NOMO-1 treated with DMSO at 0.1 percent for 48 hours (cell line): ENCODE data around the gene B4GALT1.

Experiments
- DNase-seq: peaks from one replicate; lab custom pipeline; 2025; ENCODE audit not compliant: unreplicated experiment; lab: John Stamatoyannopoulos, UW

The B4GALT1 gene

DNA sequence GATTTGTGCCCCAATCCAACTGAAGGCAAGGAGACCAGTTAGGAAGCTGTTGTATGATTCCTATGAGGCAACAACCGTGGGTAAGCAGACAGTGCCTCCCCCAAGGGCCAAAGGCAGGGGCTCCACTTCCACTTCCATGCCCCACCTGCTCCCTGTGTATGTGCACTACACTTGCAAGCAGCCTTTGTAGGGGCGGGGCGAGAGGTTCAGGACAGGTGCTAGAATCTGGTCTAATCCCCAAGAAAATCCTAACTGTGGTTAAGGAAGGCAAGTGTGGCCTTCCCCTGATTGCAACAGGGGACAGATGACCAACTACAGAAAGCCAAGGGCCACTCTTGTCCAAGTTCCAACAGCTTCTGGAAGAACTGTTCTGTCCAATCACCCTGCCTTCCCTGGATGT lies 41.7 kb downstream of the B4GALT1 start:
- no peak for DNase-seq

DNA sequence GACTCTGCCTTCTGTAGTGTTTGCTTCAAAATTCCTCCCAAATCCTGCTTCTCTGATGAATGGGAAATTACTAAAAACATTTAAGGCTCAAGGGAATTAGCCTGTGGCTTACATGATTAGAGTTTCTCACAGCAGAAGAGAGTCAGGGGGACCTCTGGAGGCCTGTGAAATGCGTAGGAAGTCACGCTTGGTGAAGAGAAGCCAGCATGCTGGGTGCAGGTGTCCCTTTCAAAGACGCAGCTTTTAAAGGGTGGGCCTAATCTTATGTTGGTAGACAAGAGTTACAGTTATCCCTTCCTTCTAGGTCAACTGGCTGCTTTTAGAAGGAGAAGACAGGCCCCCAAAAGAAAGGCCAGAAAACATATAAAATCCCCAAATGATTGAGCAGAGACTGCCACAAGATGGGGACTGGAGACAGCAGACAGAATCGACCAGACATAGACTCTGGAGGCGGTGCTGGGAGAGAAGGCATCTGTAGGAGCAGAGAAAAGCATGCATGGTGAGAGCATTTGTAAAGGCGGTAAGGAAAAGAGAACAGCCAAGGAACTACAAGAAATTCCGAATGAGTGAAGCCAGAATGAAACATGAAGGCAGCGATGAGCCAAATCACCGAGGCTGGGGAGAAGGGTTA lies 42.3 kb downstream of the B4GALT1 start:
- no peak for DNase-seq

DNA sequence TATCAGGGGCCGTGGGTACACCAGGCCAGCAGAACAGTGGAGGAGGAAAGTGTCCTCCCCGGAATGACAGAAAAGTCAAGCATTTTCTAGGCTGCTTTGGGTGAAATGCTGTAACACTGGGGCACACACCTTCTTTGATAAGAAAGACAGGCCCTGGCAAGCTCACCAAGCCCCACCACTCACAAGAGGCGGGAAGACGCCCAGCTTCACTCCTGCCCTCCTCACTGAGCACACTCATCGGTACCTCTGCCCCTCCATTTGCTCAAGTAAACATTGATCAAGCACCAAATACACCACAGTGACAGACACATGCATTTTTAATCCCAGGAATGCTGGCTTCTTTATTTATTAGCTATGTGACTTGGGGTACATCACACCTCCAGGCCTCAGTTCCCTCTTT lies 43.1 kb downstream of the B4GALT1 start:
- no peak for DNase-seq

DNA sequence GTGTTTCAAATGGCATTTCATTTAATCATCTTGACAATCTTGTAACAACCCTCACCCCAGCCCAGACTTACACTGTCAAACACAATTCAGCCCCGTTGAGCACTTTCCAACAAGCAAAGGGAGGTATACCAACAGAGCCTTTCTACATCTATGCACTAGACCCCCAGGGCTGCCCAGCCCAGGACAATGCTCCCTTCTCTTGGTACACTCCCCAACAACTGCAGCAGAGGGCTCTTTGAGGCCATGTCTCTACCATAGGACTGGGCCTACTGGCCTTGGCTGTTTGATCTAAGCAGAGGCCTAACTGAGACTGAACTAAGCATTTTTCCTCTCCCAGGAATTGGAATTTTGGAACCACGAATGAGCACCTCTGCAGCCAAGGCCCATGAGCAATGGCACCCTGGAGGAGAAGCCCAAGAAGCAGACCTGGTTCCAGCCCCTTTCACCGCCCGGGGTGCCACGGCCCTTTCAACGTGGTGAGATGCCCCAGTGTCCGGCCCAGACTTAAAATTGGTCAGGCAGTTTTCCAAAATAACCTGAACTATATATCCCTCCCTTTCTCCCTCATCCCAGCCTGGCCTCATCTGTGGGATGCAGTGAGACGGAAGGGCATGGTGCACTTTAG lies 43.6 kb downstream of the B4GALT1 start:
- no peak for DNase-seq

DNA sequence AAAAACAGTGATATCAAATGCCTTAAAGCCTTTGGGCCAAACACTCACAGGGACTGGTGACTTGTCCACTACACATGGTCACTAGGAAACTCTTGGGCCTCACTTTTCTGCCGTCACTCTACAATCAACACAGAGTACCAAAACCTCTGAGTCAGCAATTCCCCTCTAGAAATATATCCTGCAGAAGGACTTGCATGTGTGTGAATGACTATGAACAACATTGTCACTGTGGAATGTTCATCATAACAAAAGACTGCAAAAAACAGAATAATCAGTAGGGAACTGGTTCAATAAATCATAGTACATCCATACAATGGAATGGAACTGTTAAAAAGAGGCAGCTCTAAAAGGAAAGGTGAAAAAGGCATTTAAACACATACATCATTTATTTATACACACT lies 46.5 kb downstream of the B4GALT1 start:
- no peak for DNase-seq

DNA sequence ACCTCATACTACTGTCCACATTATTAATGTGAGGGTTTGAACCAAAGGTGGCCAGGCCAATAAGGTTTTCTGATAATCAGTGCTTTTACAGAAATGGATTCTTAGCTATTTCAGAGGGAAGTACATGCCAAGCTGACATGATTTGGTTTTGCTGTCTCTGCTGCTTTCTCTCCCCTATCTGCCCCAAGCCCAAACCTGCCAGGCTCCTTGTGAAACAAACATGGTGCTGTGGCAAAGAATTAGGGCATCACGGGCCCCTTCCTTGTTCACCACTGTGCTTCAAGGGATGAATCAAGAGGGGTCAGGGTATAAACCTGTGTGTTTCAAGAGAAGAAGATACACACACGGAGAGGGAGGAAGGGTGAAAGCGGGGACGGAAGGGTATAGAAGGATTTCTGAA lies 49.3 kb downstream of the B4GALT1 start:
- peak; percentile 21 for DNase-seq

DNA sequence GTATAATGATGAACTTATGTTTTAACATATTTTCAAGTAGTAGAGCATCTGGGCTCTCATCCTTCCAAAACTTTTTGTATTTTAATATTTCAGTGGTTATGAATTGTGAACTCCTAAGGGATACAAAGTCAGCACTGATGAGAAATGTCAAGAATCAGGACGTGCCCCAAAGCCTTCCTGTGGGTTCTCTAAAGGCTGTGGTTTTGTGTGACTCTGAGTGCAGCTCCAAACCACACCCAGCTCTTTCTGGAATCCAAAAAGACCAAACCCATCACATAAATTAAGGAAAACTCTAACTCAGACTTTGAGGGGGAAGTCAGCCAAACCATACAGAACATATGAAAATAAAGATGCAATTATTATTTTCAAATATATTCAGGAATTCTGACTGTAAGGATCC lies 49.8 kb downstream of the B4GALT1 start:
- no peak for DNase-seq

DNA sequence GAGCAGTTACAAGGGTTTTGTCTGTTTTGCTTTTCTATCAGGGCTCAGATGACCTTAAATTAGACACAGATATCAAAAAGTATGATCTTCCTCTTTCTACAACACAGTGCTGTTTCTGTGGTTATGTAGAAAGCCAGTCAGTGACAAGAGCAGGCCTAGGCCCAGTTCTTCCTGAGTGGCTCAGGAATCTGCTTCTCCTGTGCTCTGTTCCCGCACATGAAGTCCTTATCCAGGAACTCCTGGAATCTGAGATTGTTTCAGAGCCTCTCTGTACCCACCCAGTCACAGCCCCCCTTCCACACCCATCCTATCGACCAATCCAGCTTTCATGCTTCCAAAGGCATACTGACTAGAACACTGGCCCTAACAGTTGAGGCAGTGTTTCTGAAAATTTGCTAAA lies 50.3 kb downstream of the B4GALT1 start:
- DNase-seq = peak; percentile 61

DNA sequence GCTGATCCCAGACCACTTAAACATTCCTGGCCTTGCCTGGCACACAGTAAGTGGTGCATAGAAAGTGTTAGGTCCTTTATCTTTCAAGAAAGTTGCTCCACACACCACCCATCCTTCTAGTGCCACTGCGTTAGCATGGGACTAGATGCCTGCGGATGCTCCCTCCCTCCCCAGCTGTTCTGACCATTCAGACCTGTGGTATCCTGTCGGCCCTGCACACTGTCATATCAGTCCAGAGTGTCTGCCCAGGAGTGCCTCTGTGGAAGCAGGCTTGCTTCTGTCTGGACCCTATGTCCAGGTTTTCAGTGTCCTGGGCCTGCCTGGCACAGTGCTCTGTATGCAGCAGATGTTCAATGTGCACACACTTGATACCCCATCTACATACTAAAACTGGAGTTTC lies 52.4 kb downstream of the B4GALT1 start:
- no peak for DNase-seq

DNA sequence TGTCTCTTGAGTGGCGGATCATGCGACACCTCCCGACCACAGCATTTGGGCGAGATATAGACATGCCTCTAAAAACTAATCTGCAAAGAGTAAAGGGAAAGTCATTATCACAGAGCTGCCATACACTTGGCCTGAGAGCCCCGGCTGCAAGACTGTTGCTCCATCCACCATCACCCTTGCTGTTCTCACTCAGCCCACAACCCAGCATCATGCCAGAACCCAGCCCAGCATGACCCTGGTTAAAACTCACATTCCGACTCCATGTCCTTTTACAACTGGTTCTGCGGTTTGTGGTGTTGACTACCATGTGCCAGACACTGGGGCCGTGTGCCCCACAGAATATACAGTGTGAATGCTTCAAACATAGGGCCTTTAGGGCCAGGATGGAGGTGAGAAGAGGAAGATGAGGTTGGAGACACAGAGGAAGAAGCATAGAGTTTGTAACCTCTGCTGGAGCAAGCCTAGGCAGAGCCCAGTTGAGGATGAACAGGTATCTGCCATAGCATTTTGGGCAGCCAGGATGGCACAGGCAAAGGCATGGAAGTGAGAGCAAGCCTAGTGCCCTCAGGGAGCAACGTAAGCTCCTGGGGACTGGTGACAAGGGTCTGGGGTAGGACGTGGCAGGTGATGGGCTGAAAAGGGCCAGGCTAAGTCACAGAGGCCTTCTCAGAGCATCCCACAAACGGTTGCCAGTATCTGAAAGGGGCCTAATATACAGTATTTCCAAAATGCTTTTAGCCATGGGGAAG lies 53.2 kb downstream of the B4GALT1 start:
- DNase-seq = no peak

DNA sequence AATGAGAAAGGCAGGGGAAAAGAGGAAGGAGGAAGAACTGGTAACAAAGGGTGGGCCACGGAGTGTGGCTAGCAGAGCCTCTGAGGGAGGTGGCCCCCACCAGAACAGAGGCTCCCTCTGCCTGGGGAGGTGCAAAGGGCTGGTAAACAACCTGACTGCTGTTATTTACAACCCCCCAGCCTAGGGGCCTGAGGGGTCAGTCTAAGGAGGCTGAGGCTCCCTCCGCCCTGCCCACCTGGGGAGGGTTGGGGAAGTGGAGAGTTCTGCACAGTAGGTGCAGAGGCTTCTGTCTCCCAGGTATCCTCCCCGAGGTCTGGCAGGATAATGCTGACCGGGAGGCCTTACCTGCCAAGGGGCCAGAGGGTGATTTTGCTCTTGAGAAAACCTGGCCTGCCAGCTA lies 55.0 kb downstream of the B4GALT1 start:
- no peak for DNase-seq

DNA sequence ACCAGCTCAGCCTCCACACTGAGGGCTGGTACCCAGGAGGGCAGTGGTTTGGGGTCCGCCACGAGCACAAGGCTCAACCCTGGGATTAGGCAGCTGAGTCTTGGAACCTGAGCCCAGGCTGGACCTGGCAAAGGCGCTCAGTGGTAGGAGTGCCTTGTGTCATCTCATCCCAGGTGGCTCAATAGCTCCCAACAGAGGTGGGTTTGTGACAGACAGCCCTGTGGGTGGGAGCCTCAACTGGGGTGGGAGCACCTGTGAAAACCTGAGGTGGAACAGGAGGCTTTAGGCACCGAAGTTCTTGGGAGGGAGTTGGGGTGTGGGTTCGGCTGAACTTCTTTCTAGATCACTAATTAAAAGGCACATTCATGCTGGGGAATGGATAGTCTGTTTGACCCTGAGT lies 55.5 kb downstream of the B4GALT1 start:
- DNase-seq = no peak

DNA sequence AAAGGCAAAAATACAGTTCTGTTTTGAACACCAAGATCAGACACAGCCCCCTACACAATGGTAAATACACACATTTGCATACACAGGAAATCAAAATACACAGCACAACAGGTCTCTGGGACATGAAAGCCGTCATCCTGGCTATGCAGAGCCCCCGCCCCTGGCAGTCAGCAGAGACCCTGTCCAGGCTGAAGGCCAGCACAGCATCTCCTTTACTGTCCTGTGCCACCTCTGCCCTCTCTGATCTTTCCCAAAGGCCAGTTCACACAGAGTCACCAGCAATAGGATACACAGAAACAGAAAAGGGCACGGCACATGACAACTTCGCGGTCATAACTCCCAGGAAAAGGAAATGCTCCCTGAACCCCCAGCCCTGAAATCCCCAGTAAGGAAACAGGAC lies 56.5 kb downstream of the B4GALT1 start:
- DNase-seq = no peak

DNA sequence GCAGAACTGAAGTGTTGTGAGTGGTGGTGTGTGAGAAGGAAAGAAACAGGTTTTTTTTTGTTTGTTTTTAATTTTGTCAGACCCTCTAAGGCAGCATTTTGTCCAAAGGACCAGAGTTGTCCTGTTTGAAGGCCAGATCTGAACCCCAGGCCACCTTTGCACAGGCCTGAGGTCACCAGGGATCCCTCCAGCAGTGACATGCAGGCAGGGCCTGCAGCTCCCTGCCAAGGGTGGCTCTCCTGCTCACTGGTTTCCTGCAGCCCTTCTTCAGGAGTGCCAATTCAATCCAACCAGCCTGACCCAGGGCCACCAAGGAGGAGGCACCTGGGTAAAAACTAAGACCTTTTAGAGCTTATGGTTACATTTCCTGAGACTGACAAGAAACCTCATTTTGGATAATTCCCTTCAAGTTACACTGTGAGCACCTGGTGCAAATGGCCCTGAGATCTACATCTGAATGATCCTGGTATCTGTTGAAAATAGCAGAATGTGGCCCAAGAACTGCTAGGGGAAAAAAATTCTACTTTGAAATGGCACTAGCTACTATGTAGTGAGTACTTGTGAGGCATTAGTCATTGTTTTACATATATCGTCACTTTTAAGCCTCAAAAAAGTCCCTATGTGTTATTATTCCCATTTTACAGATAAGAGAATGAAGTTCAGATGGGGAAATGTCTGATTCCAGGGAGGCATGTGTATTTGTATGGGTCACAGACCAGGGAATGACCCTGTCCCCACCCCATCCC lies 57.1 kb downstream of the B4GALT1 start:
- DNase-seq = no peak

DNA sequence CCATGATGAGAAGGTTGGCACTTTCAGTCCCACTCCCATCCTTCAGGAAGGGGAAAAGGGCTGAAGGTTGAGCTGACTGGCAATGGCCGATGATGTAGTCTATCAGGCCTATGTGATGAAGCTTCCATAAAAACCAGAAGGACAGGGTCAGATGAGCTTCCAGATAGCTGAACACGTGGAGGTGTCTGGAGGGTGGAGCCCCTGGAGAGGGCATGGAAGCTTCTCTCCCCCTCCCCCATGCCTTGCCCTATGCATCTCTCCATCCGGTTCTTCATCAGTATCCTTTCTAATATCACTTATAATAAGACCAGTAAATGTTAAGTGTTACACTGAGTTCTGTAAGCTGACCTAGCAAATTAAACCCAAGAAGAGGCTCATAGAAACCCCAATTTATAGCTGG lies 58.0 kb downstream of the B4GALT1 start:
- DNase-seq = no peak

DNA sequence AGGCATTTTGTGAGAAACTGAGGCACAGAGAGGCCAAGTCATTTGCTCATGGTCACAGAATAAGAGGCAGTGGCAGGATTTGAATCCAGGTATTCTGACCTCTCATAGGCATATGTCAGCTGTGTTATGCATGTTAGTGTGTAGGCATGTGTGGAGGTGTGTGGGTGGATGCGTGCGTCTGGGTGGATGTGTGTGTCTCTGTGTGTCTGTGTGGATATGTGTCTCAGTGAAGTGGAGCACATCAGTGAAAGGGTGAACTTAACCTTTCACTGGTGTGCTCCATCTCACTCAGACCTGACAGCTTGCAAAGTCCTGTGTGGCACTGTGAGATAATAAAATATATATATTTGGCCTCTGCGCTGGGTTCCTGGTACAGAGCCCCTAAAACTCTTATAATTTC lies 58.7 kb downstream of the B4GALT1 start:
- no peak for DNase-seq

DNA sequence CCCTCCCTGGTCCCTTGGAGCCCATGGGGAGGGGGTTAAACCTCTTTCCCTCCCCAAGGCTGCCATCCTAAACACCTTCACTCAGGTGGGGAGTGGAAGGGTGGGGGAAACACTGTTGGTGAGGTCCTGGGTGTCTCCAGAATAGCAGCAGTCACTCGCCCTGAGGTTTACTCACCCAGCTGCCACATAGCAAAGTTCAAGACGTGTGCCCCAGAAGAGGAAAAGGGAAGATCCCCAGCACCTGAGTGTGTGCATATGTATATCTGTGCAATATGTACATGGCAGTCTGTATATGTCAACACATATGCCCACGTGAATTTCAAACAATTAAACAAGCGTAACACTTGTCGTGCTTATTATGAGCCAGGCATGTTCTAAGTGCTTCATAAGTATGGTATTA lies 59.4 kb downstream of the B4GALT1 start:
- DNase-seq = no peak

DNA sequence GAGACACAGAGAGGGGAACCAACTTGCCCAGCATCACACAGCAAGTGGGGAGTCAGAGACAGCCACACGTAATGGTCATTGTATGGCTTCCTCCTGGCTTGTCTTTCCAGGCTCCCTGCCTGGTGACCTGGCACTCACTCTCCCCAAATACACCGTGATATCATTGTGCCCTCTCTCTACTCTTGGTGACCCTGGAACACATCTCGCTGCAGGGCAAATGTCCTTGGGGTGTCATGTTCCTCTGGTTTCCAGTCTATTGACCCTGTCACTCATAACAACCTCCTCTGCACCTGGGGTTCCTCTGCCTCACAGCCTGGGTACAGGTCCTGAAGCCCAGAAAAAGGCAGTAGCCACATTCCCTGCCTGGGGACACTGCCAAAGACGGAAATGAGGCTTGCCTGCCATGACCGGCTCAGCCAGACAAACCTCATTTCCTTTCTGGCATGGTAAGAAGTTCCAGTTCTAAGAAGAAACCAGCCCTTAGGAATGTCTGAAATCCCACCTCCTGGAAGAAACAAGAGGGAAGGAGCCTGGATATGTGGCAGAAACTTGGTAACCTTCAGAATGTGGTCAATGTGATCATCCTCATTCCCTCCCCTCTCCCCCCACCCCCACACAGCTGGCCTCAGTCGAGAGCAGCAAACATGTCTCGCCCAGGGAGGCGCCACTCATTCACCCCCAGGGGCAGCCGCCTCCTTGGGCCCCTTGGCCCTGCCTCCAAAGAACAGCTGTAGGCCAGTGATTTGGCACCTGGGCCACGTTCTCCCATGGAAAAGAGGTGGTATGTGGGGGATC lies 60.1 kb downstream of the B4GALT1 start:
- DNase-seq = no peak

DNA sequence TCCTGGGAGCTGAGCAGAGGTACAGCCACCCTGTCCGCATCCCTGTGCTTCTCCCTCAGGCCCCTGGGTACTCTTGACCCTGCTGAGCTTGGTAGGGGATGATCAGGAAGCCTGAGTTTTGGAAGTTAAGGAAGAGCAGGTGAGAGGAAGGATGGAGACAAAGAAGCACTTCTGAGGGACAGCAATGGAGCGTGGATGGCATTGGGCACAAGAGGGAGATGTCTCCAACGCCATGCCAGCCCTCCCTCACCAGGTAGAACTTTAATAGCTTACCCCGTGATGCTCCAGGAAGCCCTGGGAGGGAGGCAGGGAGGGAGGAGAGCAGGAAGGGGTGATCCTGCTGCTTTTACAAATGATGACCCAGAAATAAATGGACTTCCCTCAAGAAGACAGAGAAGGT lies 60.8 kb downstream of the B4GALT1 start:
- no peak for DNase-seq

DNA sequence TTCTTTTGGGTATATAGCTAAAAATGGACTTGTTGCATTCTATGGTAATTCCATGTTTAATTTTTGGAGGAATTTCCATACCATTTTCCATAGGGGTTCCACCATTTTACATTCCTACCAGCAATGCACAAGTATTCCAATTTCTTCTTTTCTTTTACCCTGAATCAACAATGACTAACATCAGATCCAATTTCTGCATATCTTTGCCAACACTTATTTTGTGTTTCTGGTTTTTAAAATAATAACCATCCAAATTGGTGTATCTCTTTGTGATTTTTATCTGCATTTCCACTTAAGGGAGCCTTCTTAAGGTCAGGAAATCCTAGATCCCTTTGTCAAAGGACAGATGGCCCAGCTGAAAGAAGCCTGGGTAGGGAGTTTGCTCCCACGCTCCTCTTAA lies 61.2 kb downstream of the B4GALT1 start:
- no peak for DNase-seq

DNA sequence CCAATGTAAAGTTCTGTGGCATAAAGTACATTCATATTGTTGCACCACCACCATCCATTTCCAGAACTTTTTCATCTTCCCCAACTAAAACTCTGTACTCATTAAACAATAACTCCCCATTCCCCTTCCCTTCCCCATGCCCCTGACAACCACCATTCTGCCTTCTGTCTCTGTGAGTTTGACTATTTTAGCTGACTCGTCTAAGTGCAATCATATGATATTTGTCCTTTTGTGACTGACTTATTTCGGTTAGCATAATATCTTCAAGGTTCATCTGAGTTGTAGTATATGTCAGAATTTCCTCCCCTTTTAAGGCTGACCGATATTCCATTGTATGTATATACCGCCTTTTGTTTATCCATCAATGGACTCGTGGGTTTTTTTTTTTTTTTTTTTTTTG lies 61.6 kb downstream of the B4GALT1 start:
- DNase-seq = no peak
